Activated CD4-positive, alpha-beta T cell treated with anti-CD3 and anti-CD28 coated beads, Interleukin-2, amount 50 U/mL, for 1 hour (primary cell): ENCODE data around the gene SAMD11.

Experiments used
- DNase-seq: peaks from one replicate; pipeline ENCODE4 v3.0.0-alpha.2; 2020

Gene SAMD11

DNA sequence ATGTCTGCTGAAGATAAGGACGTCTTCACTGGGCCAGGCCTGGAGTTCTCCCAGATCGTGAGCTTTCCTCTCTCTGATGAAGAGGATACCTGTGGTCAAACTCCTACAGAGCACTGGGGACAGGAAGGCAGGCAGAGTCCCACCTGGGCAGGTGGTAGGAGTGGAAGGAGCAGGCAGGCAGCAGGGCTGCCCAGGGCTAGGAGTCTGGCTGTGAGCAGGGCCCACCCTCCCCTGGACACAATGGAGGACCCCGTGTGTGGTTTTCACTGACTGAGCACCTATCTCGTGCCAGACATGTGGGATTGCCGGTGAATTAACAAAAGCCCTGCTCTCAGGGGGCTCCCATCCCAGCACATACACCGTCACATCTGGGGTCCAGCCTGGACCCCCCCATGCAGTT is 4.9 kb upstream of the SAMD11 start:
- no peak for DNase-seq

DNA sequence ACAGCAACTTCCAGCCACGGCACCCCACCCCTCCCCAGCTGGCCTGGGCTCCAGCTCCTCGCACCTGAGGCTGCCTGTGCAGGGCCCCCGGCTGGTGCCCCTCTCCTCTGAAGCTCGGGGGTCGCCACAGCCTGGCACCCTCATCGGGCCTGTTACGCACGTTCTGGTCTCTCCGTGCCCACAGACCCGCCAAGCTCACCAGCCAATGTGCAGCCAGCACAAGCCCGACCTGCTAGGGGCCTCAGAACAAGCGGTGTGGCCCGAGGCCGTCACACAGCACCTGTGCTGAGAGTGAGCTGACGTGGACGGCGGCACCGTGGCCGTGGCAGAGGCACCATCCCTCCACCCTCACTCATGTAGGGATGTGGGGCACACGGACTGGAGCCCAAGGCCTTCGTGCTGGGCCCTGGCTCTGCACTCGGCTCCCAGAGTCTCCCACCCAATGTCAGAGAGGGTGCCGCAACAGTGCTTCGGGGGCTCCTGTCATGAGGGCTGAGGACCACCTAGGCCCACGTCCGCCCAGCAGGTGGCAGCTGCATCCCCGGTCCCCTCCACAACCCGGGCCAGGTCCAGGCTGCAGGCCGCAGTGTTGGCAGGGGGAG is 4.4 kb upstream of the SAMD11 start:
- no peak for DNase-seq

DNA sequence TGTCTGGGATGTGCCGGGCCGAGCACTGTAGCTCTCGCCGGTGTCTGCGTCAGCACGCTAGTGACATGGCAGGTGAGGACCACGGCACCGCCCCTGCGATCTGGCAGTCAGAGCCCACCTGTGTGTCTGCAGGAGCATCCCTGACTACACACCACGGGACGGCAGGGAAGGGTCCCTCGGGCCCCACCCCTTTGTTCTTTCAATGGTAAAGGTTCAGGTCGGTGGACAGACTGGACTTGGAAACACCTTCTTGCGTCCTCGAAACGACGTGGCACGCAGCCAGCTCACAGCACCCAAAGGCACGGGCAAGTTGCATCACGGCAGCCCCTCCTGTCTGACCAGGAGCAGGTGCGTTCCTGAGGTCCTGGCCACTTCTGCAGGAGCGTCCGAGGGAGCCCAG is 3.7 kb upstream of the SAMD11 start:
- DNase-seq, result no peak

DNA sequence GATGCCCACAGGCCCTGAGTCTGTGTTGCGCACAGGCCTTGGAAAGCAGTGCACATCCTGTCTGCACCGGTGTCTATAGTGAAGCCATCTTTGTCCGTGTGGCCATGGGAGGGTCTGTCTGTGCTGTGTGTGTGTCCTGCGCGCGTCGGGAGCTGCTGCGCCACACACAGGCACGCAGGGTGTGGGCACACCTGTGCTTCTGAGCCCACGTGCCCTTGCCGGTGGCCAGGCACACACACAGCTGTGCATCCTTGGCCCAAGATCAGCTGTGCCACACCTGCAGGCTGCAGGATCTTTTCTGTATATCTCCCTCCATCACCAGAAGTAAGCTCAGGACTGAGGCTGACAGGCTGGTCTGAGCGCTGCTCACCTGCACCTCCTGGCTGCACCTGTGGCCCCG is 3.2 kb upstream of the SAMD11 start:
- no peak for DNase-seq

DNA sequence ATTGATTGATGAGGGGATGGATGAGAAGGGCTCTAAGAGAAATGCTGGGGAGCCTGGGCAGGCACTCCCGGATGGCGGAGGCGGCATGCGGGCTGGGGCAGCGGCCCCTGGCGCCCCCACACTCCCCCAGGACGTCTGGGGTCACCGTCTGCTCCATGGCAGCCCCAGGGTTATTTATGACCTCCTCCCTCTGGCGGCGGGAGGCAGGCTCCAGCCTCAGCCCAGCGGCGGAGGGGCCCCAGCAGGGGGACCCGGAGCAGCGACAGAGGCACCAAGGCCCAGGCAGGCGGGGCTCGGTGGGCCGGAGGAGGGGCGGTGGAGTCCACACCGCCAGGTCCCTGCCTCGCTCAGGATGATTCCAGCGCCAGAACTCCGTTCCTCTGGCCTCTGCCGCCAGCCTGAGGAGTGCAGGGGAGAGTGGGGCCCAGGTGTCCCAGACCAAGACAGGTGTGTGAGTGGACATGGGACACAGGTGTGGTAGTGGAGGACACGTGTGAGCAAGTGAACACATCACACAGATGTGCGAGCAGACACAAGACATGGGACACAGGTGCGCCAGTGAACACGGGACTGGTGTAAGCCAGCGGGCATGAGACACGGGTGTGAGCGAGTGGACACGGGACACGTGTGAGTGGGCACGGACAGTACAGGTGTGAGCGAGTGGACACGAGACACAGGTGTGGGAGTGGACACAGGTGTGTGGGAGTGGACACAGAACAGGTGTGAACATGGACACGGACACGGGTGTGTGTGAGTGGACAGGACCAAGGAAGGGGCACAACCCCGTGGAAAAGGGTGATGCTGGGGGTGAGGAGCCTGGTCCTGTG is 2.5 kb upstream of the SAMD11 start:
- peak; percentile 35 for DNase-seq

DNA sequence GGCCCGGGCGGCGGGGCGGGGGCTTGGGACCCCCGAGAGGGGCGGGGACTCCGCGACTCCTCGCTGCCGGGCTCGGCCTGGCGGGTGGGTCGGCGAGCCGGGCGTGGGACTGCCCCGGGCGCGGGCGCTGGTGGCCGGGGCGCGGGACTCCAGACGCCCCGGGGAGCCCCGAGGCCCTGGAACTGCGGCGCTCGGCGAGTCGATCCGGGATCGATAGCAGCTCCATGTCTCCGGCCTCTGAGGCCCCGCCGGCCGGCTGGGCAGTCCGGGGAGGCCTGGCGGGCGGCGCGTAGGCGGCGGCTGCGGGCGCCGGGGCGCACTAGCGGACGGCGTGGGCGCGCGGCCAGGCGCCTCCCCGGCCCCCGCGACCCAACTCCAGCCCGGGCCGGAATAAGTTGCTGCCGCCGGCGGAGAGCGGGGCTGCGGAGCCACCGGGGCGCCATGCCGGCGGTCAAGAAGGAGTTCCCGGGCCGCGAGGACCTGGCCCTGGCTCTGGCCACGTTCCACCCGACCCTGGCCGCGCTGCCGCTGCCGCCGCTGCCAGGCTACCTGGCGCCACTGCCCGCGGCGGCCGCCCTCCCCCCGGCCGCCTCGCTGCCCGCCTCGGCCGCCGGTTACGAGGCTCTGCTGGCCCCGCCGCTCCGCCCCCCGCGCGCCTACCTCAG is 400 bp downstream of the SAMD11 start:
- DNase-seq, result no peak

DNA sequence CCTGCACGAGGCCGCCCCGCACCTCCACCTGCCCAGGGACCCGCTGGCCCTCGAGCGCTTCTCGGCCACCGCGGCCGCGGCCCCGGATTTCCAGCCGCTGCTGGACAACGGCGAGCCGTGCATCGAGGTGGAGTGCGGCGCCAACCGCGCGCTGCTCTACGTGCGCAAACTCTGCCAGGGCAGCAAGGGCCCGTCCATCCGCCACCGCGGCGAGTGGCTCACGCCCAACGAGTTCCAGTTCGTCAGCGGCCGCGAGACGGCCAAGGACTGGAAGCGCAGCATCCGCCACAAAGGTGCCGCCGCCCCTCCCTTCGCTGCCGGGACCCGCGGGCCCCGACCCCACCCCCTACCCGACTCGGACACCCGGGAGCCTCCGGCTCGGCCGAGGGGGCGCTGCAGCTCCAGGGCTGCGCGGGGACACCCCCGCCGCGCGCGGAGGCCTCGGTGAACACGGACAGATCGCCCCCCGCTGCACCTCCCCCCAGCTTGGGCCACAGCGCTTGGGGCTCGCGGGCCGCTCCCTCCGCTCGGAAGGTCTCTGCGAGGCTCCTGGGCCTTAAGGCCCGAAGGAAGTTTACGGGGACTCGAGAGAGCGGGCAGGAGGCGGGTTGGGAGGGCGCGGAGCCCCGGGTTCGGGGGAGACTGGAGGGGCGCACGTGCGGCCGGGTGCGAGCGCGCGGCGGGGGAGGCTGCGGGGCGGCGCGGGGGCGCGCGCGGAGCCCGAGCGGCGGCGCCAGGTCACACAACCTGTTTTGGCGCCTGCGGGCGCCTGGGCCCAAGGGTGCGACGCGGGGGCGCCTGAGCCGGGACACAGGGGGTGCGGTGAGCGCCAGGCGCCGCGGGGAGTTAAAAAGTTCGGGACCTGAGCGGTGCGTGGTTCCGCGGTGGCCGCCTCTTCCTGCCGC is 1.2 kb downstream of the SAMD11 start:
- no peak for DNase-seq

DNA sequence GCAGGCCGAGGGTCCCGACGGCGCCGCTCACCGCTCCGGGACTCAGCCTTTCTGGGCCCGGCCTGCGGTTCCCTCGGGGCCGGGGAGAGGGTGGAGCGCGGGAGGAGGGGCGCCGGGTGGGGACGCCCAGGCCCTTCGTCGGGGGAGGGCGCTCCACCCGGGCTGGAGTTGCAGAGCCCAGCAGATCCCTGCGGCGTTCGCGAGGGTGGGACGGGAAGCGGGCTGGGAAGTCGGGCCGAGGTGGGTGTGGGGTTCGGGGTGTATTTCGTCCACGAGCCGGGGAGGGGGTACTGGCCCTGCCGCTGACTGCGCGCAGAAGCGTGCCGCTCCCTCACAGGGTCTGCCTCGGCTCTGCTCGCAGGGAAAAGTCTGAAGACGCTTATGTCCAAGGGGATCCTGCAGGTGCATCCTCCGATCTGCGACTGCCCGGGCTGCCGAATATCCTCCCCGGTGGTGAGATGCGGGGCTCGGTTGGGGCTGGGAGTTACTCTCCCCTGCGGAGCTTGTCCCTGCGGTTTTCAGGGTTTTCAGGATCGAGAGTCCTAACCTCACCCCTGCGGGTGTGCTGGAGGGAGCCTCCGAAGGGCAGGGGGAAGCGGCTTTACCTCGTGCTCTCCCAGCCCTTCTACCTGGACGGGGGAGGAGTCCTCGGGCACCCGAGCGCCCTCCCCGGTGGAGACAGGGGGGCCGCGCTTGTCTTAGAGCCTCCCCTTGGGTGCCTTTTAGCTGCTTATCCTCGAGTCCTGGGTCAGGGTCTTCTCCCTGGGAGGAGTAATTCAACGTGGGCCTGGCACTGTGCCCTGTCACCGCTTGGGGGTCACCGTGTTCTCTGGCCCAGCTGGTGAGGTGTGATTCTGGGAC is 2.1 kb downstream of the SAMD11 start:
- DNase-seq, result no peak

DNA sequence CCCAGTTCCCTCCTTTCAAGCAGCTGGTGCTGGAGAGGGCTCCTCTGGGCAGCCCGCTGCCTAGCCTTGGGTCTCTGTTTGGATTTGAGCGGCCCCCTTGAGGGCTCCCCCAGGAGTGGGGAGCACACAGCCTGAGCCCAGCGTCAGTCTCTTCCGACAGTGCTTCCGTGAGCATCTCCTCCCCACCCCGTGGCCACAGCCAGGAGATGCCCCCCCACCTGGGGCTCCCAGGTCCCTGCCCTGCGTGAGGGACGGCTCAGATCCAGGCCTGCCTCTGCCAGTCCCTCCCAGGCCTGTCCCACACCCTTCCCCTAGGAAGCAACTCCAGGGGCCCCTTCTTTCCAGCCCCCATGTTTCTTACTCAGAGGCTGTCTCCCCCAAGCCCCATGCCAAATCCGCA is 3.5 kb downstream of the SAMD11 start:
- no peak for DNase-seq

DNA sequence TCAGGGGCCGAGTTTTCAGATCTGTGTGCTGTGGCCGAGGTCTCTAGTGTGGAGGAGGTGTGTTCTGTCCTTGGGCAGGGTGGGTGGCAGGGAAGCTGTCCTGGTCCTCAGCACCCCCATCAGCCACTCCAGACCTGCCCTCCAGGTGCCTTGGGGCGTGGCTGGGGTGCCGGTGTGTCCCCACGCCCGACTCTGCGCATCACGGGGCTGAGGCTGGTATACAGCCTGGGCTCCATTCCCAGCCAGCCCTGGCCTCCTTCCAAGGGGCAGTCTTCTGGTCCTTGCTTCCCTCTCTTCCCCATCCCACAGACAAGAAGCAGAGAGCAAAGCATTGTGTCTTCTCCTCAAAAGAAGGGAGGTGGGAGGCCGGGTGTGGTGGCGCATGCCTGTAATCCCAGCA is 4.0 kb downstream of the SAMD11 start:
- no peak for DNase-seq

DNA sequence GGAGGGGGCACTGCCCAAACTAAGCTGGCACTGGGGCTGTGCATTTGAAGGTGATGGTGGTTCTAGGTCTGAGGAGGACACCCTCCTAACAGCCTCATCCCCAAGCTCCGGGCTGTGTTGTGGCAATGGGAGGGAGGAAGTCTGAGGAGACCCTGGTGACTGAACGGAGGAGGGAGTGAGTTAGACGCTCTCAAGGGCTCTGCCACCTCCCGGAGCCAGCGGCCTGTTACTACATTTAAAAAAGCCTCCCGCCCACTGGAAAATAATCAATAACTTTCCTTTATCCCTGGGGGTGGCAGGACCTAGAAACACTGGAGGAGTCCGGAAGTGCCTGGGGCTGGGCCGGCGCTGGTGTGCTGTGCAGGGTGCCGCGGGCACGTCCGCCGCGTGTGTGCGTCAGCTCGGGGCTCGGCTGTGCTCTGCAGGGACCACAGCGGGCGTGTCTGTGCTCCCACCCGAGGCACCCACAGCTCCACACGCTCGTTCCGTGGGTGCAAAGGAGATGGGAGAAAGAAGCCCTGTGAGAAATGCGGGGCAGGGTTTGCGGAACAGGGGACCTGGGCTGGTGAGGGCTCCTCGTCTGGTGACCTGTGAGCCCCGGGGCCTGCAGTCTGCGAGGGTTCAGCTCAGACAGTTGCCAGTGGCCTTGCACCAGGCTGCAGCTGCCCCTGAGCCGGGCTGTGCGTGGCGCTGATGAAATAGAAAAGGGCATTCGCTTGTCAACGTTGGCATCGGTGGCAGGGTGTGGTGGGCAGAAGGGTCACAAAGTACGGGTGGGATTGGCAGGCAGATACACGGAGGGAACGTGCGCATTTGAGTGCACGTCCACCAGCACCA is 5.3 kb downstream of the SAMD11 start:
- DNase-seq, result no peak

DNA sequence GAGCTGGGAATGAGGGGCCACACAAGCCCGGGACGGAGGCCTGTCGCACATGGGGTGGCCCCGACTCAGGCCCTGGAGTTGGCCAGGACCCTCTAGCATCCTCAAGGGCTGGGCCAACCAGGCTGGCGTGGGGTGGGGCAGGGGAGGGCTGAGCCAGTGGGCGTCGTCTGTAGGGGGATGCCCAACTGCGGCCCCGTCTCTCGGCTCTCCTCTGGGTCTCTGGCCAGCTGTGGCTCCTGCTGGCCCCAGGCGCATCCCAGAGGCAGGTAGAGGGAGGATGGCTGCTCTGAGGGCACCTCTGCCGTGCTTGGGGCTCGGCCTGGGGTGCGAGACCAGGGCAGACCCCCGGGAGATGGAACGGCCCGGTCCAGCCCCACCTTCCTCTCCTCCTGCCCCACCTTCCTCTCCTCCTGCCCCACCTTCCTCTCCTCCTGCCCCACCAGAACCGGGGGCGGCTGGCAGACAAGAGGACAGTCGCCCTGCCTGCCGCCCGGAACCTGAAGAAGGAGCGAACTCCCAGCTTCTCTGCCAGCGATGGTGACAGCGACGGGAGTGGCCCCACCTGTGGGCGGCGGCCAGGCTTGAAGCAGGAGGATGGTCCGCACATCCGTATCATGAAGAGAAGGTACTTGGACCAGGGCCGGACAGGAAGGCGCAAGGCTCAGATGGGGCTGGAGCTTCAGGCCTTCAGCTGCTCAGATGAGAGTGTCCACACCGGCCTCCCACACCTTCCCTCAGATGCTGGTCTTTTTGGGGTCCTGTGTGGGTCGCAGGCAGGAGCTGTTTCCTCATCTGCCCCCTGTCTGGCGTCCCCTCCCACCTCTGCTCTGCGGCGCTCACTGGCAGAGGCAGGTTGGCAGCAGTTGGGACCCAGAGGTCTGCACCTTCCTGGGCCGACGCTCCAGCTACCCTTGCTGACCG is 6.2 kb downstream of the SAMD11 start:
- DNase-seq, result no peak

DNA sequence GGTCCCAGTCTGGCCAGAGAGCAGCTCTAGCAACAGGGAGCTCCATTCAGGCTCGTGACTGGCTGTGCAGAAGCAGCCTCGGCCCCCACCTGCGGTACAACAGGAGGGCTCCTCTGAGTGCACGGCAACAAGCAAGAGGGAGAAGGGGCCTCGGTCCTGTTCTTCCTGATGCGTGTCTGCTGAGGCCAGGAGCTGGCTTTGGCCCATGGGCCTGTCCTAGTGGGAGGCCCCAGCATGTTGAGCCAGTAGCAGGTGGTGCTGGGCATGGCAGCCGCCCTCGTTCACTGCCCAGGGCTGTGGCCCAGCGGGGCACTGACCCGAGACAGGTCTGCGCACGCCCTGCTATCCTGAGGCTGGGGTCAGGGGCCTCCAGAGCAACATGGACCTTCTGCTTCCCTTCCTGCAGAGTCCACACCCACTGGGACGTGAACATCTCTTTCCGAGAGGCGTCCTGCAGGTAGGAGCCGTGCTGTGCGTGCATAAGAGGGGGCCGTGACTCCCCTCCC is 7.0 kb downstream of the SAMD11 start:
- DNase-seq, result no peak

DNA sequence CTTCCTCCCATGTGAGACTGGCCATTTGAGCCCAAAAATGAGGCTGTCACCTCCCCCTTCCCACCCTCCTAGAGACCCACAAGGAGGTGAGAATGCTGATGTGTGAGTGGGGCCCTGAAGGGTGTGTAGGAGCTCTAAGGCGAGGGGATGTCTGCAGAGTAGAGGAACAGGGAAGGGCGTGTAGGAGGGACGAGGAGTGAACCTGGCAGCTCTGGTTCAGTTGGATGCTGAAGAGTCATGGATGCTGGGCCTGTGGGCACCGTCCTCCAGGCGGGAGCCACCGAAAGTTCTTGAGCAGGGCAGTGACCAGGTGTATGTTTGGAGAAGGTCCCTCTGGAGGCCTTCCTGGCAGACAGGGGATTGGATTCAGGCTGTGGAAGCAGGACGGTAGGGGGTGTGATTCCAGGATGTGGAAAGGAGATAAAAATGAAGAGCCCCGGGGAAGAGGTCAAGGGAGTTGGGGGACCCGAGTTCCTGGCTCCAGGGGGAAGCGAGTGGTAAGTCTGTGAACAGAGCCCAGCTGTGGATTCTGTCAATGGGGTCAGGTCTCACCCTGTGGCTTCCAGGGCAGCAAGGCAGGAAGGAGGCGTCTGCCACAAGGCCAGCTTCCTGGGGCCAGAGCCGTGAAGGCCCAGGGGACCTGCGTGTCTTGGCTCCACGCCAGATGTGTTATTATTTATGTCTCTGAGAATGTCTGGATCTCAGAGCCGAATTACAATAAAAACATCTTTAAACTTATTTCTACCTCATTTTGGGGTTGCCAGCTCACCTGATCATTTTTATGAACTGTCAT is 7.9 kb downstream of the SAMD11 start:
- DNase-seq, result no peak

DNA sequence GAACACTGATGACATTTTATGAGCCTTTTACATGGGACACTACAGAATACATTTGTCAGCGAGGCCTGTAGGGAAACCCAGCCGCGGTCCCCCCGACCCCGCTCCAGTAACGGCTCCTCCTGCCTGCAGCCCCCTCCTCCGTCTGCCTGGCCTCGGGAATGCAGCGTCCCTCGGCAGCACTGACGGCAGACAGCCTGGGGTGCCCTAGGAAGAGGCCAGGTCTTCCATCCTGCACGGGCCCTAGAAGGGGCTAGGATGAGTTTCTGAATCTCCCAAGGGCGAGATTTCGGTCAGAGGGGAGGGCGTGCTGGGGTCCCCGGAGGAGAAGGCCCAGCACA is 8.4 kb downstream of the SAMD11 start:
- no peak for DNase-seq

DNA sequence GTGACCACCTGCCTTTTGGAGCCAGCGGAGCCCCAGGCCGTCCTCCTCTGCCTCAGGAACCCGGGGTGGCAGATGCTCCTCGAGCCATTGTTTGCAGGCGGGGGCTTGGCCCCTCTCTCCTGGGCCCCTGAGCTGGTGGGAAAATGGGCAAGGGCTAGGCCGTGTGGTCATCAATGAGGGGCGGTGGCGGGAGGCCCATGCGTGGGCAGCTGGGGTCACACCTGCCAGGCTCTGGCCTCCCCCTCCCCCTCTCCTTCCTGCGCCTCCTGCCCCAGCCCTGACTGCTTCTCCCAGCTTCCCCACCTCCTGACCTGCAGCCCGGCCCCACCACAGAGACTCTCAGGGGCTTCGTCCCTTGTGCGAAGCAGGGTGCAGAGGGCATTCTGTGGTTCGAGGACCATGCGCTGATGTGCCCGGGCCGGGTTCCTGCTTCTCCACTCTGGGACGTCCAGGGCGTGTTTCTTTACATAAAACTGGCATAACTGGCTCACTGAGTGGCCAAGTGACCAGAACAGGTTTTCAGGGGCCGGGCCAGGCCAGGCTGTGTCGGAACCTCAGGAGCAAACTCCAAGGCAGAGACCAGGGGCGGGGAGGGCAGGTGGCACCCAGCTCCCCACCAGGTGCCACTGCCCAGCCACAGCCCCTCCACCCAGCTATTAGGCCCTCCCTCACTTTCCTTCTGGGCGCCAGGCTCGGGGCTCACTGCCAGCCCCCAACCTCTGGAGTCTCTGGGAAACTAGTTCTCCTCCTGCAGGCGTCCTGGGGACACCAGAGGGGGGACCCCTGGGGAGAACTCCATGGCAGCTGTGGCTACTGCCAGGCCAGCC is 9.3 kb downstream of the SAMD11 start:
- no peak for DNase-seq

DNA sequence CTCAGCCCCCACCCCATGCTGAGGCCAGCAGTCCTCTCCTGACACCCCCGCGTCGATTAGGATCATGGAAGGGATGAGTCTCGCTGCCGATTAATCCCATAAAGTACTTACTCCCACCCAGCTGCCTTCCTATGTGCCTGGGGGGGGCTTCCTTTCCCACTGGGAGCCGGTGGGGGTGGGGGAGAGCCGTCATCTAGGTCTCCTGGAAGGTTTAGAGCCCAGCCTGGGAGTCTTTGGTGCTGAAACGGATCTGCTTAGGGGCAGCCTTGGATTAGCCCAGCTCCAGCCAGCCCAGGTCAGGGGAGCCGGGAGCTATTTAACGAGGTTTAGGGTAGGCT is 9.8 kb downstream of the SAMD11 start:
- no peak for DNase-seq

DNA sequence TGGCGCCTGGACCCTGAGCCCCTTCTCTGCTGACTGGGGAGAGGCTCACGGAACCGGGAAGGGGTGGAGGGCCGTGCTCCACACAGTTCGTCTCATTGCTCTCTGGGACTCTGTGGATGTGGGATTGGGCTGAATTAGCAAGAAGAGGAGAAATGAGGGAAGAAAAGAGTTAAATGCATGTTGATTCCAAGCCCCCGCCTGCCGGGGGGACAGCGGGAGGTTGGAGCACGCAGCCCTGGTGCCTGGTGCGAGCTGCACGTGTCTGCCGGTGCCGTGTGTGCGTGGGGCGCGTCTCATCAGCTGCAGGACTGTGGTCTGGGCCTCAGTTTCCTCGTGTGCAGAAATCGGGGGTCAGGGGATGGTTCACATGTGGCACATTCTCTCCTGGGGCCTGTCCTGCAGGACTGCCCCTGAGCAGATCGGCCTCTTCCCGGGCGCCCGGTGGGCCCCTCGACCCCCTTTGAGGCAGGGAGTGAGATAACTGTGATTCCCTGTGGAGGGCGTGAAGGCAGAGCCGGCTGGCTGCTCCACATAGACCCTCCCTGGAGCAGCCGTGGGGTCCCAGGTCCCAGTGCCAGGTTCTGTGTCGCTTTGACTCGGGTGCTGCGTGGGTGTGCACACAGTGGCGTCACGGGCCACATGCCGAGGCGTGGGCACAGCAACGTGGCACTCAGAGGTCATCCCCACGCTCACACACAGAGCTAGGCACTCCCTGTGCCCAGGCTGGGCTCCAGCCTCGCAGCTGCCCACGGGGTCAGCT is 11.4 kb downstream of the SAMD11 start:
- DNase-seq, result no peak
